ENCODE data around the gene SRRM2.
A peak's percentile ranks its signal among the peaks of the same experiment; 100 is the strongest.
"Not testable (repeated sequence)": the region's sequence is repeated elsewhere in the genome, so short reads cannot be mapped to it uniquely, and the experiment has no call there.

SRRM2 gene

DNA sequence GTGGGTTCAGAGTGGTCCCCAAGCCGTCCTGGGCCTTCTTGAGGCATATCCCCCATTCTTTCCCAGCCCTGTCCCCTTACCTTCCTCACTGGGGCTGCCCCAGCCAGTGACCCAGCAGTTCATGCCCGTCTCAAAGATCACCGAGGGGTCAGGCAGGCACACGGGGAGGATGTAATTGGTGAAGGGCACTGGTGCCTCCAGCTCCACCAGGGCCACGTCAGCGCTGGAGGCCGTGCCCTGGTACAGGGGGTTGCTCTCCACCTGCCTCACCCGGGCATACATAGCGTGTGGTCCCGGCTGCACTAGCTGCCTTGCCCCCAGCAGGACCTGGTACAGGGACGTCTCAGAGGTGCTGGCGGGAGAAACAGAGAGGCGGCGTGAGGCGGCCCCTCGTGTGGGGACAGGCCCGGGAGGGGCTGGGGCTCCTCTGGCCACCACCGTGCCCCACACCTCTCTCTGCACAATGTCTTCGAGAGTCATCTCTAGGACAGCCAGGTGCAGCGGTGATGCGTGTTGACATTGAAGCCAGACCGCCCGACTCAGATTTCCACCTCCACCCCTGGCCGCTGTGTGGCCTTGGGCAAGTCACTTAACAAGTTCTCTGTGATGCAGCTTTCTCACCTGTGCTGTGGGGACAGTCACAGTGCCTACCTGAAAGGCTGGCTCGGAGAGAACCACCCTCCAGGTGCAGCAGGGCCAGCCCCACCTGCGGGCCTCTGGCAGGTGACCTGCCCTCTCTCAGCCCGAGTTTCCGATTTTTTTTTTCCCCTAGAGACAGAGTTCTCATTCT, 38.3 kb upstream of the SRRM2 start:
- DNase-seq (ENCODE audit: low read depth in 3 of 3, low spot score in 1 of 3), result no peak

DNA sequence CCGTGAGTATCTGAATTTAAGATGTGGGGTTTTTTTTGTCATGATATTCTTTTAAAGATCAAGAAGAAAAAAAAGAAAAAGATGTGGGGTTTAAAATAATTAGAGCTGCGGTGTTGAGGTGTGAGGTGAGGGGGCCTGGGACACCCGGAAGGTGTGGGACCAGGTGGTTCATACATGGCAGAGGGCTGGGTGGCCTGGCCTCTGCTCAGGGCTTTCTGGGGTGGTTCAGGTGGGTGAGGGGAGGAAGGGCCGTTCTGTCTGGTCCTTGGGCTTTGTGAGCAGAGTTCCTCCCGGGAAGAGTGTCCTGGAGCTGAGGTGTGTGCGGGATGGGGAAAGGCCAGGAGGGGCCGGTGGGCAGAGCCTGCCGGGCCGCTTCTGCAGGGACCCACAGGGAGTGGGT, 37.4 kb upstream of the SRRM2 start:
- no peak for DNase-seq (ENCODE audit: low read depth in 3 of 3, low spot score in 1 of 3)

DNA sequence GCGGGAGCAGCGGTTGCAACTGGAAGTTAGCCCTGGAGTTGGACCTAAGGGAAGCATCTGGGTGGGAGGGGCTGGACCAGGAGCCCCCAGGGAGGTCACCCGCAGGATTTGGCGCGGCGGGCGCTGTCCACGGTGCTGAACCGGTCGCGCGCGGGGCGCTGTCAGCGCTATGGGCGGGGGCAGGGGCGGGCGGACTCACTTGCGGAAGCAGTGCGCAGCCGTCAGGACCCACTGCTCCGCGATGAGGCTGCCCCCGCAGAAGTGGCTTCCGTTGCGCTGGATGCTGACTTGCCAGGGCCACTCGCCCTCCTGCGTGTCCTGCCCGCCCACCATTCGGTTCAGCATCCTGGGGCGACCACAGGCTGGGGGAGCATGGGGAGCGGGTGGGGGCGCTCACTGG, 36.9 kb upstream of the SRRM2 start:
- peak; percentile 47 to 70 (median 66) for DNase-seq (ENCODE audit: low read depth in 3 of 3, low spot score in 1 of 3)

DNA sequence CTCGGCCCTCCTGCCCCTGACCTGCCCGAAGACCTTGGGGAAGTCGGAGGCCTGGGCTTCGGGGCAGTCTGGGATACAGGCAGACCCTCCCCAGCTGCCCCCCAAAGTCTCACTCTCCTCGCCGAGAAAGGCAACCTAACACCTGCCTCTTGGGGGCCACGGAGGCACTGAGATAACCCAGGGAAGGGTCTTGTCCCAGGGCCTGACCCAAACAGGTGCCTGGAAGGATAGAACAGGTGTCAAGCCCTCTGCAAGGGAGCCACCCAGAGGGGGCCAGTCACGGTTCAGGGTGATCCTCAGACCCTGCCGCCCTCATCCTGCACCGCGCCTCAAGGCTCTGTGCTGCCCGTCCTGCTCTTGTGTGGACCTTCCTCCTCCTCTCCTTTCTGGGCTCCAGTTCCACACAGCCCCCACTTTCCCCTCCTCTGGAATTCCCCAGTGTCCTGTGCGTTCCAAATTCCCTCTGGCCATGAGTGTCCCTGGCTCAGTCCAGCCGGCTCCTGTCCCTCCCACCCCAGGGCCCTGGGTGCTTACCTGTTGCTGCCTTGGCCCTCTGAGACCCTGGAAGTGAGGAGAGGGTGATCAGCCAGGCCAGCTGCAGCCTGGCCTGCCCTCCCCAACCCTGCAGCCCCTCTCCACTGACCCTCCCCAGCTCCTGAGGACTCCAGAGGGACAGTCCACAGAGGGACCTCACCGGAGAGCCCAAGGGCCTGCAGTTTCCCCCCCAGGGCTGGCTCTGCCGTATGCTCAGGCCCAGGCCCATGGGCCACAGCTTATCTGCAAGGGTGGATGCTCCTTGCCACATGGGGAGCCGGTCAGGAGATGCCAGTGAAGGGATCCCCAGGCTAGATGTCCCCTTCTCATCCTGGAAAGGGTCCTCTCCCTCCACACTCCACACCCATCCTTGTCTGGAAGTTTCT, 36.2 kb upstream of the SRRM2 start:
- no peak for DNase-seq (ENCODE audit: low read depth in 3 of 3, low spot score in 1 of 3)

DNA sequence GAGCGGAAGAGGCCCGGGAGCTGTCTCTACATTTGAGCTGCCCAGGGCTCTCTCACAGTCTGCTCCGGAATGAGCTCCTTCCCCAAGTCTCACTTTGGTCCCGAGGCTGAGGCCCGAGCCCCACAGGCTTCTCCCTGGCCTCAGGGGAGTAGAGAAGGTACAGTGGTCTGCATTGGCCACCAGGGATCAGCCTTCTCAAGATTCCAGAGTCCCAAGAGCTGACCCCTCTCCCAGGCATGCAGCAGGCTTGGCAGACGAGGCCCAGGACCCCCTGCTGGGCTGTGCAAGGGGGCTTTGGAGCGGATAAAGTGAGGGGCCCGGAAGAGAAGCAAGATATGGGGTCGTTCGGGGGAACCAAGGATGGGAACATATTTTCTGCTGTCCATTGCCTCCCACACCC, 35.5 kb upstream of the SRRM2 start:
- DNase-seq (ENCODE audit: low read depth in 3 of 3, low spot score in 1 of 3), result no peak

DNA sequence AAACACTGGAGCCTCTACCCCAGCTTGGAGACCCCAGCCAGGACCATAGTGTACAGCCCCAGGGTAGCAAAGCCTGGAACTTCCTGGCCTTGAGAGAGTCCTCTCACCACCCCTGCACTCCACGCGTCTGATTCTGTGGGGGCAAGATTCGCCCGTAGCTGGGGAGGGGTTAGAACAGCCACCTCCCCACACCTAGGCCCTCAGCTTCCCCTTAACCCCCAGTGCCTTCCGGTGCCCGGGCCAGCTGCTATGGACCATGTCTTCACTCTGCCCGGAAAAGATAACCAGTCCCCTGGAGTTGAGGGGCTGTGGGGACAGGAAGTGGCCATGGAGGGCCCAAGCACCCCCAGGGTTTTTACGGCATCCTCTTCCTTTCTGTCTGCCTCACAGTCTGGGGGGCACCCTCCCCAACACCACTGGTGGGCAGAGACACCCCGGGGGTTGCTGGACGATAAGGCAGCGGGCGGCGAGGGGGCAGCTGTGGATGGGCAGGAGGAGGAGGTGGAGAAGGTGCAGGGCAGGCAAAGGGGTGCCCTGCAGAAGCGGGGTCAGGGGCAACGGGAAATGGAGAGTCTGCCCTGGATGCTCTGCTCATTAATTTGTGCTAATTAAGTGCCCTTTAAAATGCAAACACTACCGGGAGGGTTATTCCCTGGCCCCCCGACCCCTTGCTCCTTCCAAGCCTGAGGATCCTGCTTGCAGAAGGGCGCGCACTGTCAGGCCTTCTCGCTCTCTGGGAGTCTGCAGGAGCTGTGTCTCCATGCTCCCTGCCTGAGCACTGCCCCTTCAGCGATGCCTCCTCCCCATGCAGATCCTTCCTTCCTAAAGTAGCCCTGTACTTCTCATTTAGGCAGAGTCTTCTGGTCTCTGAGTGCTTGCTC, 34.8 kb upstream of the SRRM2 start:
- no peak for DNase-seq (ENCODE audit: low read depth in 3 of 3, low spot score in 1 of 3)

DNA sequence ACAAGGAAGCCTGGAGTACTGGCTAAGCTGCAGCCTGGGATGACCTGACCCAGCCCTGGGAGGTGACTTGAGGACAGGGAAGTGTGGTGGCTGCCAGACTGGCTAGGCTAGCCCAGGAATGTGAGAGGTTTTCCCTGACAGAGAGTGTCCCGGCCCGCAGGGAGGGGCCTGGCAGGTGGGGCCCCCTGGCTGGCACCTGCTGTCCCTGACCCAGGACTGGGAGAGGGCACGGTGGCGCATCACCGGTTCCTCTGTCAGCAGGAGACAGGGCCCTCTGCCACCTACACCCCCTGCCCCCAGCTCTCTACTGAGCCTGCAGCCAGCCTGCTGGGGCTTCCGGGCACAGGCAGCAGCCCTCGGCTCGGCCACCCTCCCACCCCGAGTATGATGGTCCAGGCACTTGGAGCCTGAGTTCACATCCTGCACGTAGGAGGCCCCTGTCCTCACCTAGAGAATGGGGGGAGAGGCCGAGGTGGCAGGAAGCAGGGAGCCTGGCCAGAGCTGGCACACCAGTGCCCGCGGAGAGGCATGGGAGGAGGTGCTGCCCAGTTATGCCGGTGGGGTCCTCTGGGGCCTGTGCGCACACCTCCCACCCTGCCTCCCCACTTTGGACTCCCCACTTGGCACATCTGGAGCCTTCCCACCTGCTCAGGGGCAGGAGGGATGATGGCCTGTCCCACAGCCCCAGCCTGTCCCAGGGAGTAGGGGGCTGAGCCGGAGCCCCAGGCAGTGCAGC, 32.9 kb upstream of the SRRM2 start:
- DNase-seq (ENCODE audit: low read depth in 3 of 3, low spot score in 1 of 3), result no peak

DNA sequence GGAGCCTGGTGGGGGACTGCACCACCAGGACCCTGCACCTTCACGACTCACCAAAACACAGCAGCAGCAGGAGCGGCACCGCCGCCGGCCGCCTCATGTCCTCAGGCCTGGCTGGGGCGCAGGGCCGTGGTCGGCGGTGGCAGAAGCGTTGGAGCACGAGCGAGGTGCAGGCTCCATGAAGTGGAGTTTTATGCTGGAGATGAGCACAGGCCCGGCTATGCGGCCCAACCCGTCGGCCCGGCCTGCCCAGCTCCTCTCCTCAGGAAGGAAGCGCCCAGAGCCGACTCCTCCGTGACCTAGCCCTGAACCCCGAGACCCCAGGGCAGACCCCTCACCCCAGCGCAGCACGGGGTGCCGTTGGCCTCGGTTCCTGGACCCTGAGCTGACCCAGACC, 32.4 kb upstream of the SRRM2 start, which contains the start of gene PRSS27:
TSS of gene PRSS27 (minus strand) at position 161 of the 394 bp plus-strand sequence. CDS start at position 97, 64 bp downstream.
- no peak for DNase-seq (ENCODE audit: low read depth in 3 of 3, low spot score in 1 of 3)

DNA sequence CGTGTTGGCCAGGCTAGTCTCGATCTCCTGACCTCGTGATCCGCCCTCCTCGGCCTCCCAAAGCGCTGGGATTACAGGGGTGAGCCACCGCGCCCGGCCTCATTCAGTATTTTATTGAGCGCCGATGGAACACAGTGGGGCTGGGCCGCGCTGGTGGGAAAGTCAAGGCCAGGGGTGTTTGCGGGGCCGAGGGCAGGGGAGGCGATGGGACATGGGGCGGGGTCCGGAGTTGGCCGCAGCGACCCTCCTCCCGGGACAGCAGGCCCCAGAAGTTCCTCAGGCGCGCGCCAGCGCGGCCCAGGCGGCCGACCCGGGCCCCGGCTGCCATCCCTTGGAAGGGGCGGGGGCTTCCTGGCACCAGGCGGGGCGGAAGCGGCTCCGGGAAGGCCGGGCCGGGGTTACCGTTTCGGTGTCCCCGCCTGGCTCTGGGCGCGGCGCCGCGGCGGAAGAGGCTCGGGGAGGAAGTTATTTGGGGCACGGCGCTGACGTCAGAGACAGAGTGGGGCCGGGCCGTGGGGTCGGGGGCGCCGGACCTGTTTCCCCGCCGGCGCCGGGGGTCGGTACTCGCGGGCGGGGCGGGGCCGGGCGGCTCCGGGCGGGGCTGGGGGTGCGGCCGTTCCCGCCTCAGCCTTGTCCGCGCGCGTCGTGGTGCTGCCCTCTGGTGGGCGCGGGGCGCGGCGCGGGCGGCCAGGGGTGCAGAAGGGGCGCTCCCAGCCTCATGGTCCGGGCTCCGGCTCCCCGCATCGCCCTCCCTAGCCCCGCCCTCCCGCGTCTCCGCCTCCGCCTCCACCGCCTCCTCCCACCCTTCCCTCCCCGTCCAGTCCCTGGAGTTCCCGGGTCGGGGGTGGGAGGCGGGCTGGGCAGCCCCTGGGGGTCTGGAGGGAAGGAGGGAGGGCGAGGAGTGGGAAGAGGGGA, 31.5 kb upstream of the SRRM2 start:
- peak; percentile 58 to 78 (median 70) for DNase-seq (ENCODE audit: low read depth in 3 of 3, low spot score in 1 of 3)

DNA sequence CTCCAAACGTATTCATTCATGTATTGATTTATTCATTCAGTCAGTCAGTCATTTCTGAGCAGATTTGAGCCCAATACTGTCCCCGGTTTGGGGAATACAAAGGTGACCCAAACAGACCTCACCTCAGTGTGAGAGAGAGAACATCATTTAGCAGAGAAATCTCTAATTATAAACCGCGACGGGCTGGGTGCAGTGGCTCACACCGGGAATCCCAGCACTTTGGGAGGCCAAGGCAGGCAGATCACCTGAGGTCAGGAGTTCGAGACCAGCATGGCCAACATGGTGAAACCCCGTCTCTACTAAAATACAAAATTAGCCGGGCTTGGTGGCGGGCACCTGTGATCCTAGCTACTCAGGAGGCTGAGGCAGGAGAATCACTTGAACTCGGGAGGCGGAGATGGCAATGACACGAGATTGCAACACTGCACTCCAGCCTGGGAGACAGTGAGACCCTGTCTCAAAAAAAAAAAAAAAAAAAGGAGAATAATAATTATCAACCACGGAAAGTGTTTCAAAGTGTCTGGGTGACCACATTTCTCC, 30.7 kb upstream of the SRRM2 start:
- not testable (repeated sequence) for DNase-seq (ENCODE audit: low read depth in 3 of 3, low spot score in 1 of 3)

DNA sequence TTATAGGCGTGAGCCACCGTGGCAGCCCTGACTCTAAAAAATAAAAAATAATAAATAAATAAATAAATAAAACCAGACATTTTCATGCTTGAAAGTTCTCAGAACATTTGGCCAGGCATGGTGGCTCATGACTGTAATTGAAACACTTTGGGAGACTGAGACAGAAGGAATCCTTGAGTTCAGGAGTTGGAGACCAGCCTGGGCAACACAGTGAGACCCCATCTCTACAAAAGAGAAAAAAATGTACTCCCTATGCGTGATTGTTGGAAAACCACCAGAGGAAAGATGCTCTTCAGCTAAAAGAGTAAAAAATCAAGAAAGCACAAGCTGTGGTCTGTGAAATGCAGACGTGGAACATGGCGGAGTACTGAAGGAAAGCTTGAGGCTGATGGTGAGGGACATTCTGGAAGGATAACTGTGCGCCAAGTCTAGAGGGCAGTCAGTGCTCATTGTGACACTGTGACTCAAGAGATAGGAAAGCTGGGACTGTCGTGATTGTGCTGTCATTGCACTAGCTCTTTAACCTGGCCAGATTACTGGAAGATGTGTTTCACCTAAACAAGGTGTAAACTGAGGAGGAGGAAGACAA, 28.3 kb upstream of the SRRM2 start:
- DNase-seq (ENCODE audit: low read depth in 3 of 3, low spot score in 1 of 3), result no peak

DNA sequence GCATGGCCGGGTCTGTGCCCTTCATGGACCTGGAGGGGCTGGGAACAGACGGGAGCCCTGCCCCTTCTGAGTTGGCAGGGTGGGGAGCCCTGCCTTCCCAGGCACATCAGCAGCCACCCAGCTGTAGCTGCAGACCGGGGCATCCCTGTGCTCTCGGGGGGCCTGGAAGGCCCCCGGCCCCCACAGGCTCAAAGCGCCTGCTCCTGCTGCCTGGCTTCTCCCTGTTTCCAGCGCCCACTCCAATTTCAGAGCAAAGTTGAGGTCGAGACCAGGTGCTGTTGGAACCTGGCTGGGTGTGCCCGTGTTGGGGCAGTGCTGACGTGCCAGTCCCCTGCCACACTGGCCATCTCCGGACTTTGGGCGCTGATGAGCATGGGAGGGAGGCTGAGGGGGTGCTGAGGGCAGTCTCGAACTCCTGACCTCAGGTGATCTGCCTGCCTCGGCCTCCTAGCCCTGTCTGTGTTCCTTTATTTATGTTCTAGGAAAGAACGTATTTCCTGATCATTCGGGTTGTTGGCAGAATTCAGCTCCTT, 27.6 kb upstream of the SRRM2 start:
- no peak for DNase-seq (ENCODE audit: low read depth in 3 of 3, low spot score in 1 of 3)

DNA sequence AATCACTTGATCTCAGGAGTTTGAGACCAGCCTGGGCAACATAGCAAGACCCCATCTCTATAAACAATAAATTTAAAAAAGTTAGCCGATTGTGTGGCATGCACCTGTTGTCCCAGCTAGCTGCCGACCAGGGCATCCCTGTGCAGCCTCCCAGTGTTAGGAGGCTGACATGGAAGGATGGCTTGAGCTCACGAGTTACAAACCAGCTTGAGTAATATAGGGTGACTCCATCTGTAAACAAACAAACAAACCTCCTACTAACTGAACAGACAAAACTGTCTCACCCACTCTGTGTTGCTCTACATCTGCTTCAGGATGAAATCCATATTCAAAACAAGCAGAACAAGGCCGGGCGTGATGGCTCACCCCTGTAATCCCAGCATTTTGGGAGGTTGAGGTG, 25.5 kb upstream of the SRRM2 start:
- DNase-seq (ENCODE audit: low read depth in 3 of 3, low spot score in 1 of 3), result no peak

DNA sequence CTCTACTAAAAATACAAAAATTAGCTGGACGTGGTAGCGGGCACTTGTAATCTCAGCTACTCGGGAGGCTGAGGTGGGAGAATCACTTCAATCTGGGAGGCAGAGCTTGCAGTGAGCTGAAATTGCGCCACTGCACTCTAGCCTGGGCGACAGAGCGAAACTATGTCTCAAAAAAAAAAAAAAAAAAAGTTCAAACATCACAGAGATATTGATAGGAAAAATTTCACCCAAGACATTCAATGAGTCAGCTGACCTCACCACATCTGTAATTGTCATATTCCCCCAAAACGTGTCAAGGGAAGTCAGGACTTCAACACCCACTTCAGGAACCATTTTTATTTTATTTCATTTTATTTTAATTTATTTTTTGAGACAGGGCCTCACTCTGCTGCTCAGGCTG, 24.4 kb upstream of the SRRM2 start:
- no peak for DNase-seq (ENCODE audit: low read depth in 3 of 3, low spot score in 1 of 3)

DNA sequence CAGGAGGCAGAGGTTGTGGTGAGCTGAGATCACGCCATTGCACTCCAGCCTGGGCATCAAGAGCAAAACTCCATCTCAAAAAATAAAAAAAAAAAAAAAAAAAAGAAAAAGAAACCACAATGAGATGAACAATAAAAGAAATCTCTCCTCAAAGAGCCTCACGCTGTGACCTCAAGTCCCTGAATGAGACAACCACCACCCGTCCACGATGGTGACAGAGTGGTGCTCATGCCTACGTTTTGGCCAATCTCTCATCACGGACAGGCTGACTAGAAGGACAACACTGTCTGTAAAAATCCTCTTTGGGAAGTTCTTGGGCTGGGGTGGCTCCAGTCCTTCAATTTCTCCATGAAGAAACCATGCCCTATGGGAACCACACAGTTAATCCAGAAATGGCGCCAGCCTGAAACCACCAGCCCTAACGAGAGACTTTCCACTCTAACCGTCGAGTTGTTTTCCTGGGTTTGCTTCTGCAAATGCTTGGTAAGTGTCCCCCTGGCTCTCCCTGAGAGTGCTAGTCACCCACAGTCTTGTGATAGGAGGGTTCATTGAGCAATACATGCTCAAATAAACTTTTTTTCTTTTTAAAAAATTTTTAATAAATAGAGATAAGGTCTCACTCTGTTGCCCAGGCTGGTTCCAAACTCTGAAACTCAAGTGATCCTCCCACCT, 17.5 kb upstream of the SRRM2 start:
- no peak for DNase-seq (ENCODE audit: low read depth in 3 of 3, low spot score in 1 of 3)

DNA sequence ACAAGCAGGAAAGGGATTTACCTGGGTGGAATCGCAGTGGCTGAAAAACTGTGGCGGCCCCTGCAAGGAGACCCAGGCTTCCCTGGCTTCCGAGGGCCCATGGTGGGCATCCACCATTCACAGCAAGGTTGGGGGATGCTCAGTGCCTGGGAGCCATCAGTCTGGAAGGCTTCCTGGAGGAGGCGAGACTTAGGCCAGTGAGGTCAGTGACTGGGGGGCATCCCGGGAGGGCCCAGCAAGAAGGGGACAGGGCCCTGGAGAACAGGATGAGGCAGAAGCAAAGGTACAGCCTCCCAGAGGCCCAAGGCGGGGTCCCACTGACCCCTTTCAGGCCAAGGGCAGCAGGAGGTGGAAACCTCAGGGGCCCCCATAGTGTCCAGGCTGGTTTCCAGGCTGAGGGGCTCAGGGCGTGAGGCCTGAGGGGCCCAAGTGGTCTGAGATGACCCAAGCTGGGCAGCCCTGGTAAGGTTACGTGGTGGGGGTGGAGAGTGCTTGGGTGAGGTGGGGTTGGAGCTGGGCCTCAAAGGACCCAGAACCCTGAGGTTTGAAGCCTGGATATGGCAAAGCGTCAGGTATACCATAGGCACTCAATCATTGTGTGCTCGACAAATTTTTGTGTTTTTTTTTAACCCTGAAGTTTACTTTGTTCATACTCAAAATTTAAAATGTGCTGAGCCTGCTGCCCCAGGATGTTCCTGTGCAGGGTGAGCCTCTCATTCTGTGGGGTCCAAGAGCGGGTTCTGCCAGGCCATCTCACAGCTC, 15.8 kb upstream of the SRRM2 start:
- no peak for DNase-seq (ENCODE audit: low read depth in 3 of 3, low spot score in 1 of 3)

DNA sequence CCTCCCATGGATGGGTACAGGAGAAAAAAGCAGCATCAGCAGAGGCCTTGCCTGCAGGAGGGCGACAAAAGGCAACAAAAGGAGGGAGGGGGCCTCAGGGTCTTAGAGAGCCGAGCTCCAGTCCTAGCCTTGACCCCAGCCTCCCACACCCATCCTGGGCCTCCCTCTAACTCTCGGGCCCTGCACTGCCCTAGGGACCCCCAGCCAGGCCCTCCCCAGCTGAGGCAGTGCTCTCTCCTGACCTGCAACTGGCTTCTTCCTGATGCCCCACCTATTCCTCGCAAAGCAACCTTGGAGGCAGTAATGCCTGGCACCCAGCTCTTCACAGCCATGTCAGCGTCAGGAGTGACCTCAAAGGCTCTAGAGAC, 15.2 kb upstream of the SRRM2 start:
- DNase-seq (ENCODE audit: low read depth in 3 of 3, low spot score in 1 of 3), result no peak

All from stimulated activated CD4-positive, alpha-beta T cell treated with anti-CD3 and anti-CD28 coated beads, TNF-alpha, amount 100 ng/mL, for 1 hour (primary cell).